Measurements from ENCODE around the gene IL4I1.

The IL4I1 gene

DNA sequence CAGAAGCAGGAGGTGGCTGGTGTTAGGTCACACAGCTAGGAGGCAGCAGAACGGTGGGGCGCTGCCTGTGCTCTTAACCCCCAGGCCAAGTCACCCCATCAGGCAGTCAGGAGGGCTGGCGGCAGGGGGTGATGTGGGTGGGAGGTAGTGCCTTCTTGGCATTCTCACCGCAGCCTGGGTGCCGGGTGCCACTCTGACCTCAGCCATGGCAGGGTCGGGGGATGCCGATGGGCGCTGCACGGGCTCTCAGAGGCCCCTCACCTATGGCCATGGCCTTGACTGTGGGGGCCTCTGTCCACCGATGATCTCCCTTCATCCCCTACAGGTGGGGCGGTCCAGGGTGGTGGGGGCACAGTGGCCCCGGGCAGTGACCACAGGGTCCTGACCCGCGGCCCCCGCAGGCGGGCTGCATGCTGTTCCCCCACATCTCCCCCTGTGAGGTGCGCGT lies 40.1 kb downstream of the IL4I1 start:
- no peak overlapping the region for H3K4me2 ChIP-seq (ENCODE audit: low read length)
- no peak overlapping the region for H3K27ac ChIP-seq
- no peaks in the 10 kb centered on the region for H3K36me3 ChIP-seq (ENCODE audit: control insufficient read depth, insufficient read depth, low read length)
- no peaks in the 10 kb centered on the region for H3K27me3 ChIP-seq (ENCODE audit: control insufficient read depth, insufficient read depth, low read length)
- H2AFZ ChIP-seq: no peak overlapping the region
- TF ChIP-seq, protein P1, sequence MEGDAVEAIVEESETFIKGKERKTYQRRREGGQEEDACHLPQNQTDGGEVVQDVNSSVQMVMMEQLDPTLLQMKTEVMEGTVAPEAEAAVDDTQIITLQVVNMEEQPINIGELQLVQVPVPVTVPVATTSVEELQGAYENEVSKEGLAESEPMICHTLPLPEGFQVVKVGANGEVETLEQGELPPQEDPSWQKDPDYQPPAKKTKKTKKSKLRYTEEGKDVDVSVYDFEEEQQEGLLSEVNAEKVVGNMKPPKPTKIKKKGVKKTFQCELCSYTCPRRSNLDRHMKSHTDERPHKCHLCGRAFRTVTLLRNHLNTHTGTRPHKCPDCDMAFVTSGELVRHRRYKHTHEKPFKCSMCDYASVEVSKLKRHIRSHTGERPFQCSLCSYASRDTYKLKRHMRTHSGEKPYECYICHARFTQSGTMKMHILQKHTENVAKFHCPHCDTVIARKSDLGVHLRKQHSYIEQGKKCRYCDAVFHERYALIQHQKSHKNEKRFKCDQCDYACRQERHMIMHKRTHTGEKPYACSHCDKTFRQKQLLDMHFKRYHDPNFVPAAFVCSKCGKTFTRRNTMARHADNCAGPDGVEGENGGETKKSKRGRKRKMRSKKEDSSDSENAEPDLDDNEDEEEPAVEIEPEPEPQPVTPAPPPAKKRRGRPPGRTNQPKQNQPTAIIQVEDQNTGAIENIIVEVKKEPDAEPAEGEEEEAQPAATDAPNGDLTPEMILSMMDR (IDR thresholded peaks at IDR 0.05): no peak
- H3K4me3 ChIP-seq (ENCODE audit: low read depth, low read length): no peak overlapping the region
- H3K79me2 ChIP-seq: peaks cover 10% of the 10 kb centered on the region
- no peak overlapping the region for H3K9ac ChIP-seq
- H3K4me1 ChIP-seq: peaks cover 4% of the 10 kb centered on the region
- no peaks in the 10 kb centered on the region for H3K9me3 ChIP-seq (ENCODE audit: control insufficient read depth, low read length)

DNA sequence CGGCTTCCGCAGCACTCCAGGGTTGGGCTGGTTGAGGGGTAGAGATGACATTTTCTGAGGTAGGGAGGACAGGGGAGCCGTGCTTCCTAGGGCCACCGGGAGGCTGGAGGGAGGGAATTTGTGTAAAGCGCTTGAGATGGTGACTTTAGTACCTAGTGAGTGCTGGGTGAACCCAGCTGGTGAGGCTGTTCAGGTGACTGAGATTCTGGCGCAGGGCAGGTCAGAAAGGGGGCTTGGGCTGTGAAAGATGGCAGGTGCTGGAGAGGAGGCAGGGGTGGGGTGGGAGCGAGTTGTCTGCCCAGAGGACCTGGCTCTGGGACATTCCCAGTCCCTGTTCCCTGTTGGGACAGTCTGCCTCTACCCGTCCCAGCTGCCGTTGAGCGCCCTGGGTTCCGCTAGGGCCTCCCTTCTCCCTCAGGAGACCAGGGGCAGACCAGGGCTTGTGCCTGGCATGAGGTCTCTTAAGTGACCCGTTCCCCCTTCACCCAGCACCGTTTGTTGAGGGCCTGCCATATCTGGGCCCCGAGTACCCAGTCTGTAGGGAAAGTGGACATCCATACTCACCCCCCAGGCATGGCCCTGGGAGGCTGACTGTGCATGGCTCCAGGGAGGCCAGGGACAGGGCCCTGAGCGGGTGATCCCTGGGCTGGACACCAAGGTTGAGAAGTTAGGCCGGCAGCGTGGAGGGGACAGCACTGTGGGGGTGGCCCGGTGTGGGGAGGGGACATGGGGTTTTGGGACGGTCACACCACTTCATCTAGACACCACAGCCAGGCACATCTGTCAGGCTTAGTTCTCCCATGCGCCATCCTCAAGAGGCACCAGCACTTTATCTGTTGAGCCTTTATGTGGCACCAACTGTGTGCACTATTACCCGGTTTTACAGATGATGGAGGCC lies 40.8 kb downstream of the IL4I1 start:
- Histone ChIP-seq H2AFZ (no peak overlapping the region), H3K4me2 (ENCODE audit: low read length) (no peak overlapping the region), H3K79me2 (peaks cover 10% of the 10 kb centered on the region), H3K27me3 (ENCODE audit: control insufficient read depth, insufficient read depth, low read length) (no peaks in the 10 kb centered on the region), H3K9me3 (ENCODE audit: control insufficient read depth, low read length) (no peaks in the 10 kb centered on the region), H3K4me3 (ENCODE audit: low read depth, low read length) (no peak overlapping the region), H3K36me3 (ENCODE audit: control insufficient read depth, insufficient read depth, low read length) (no peaks in the 10 kb centered on the region), H3K4me1 (peaks cover 4% of the 10 kb centered on the region), H3K9ac (no peak overlapping the region), H3K27ac (no peak overlapping the region)
- TF ChIP-seq, protein P1 (IDR thresholded peaks at IDR 0.05): no peak

DNA sequence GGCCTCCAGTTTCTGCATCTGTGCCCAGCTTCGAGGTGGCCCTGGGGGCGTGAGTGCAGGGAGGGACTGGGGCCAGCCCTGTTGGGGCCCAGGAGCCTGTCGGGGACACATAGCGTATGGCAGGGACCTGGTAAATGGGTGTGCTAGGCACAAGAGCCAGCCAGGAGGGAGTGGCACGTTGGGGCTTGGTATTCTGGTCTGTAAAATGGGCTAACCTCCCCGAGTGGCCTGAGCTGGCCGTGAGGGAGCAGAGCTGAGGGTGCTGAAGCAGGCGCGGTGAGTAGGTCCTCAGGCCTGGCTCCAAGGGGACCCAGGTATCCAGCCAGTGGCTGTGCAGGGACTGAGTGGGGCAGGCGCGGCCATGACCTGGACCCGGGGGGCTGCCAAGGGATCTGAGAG lies 41.4 kb downstream of the IL4I1 start:
- peaks cover 10% of the 10 kb centered on the region for H3K79me2 ChIP-seq
- H3K36me3 ChIP-seq (ENCODE audit: control insufficient read depth, insufficient read depth, low read length): no peaks in the 10 kb centered on the region
- H2AFZ ChIP-seq: no peak overlapping the region
- H3K4me2 ChIP-seq (ENCODE audit: low read length): no peak overlapping the region
- H3K9ac ChIP-seq: no peak overlapping the region
- H3K27me3 ChIP-seq (ENCODE audit: control insufficient read depth, insufficient read depth, low read length): no peaks in the 10 kb centered on the region
- H3K4me3 ChIP-seq (ENCODE audit: low read depth, low read length): no peak overlapping the region
- no peak overlapping the region for H3K27ac ChIP-seq
- TF ChIP-seq, protein P1 (IDR thresholded peaks at IDR 0.05): no peak
- no peaks in the 10 kb centered on the region for H3K9me3 ChIP-seq (ENCODE audit: control insufficient read depth, low read length)
- peaks cover 4% of the 10 kb centered on the region for H3K4me1 ChIP-seq

DNA sequence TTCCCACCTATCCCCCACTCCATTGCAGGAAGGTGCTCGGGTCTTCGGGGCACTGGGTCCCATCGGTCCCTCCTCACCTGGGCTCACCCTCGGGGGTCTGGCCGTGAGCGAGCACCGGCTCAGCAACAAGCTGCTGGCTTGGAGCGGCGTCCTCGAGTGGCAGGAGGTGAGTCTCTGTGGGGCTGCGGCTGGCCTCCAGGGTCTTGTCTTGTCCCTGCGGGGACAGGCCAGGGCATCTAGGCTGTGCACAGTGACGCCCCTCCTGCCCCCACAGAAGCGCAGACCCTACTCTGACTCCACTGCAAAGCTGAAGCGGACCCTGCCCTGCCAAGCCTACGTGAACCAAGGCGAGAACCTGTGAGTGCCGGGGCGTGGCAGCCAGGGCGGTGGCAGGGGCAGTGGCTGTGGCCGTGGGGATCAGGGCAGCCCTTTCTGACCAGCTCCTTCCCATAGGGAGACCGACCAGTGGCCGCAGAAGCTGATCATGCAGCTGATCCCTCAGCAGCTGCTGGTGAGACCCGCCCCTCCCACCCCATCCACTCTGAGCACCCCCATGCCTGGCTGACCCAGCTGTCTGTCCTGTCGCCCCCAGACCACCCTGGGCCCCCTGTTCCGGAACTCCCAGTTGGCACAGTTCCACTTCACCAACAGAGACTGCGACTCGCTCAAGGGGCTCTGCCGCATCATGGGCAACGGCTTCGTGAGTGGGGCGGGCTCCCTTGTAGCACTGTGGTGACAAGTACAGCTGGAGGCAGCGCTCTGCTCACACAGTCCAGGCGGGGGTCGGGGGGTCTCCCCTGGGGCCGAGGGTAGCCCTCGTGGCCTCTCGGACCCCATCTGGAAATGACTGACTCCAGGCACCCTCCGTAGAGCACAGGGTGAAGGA lies 42.1 kb downstream of the IL4I1 start:
- Histone ChIP-seq H2AFZ (no peak overlapping the region), H3K36me3 (ENCODE audit: control insufficient read depth, insufficient read depth, low read length) (no peaks in the 10 kb centered on the region), H3K4me1 (peaks cover 4% of the 10 kb centered on the region), H3K27ac (no peak overlapping the region), H3K4me3 (ENCODE audit: low read depth, low read length) (no peak overlapping the region), H3K27me3 (ENCODE audit: control insufficient read depth, insufficient read depth, low read length) (no peaks in the 10 kb centered on the region), H3K9ac (no peak overlapping the region), H3K4me2 (ENCODE audit: low read length) (no peak overlapping the region), H3K79me2 (peaks cover 10% of the 10 kb centered on the region), H3K9me3 (ENCODE audit: control insufficient read depth, low read length) (no peaks in the 10 kb centered on the region)
- TF ChIP-seq, protein P1 (IDR thresholded peaks at IDR 0.05): no peak
